Measurements from ENCODE around the gene ZNF608.

DNA sequence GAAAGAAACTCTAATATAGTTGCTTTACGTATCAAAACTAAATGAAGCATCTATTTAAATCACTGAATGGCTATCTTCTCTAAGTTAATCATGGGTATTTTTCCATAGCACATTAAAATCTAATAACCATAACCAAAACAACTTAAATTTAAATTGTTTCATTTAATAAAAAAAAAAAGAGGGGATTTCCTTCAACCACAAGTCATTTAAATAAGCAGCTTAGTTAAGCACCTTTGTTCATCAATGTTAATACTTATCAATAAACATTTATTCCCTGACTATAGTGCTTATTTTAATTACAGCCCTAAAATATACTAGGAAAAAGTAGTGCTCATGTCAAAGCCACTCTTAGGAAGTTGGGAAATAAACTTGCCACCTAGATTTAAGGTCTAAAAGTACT lies 30.3 kb downstream of the ZNF608 start:
- TF ChIP-seq CTCF (conservative IDR thresholded peaks at IDR 0.05; ENCODE audit: low read length): no peak
- no peak for TF ChIP-seq EZH2phosphoT487 (IDR thresholded peaks at IDR 0.05; ENCODE audit: borderline replicate concordance, low read depth, low read length)
